HepG2 (cell line): ENCODE data around the gene NANOS1.

ENCODE experiments used
- CENPBD1 ChIP-seq: sonication (generic); formaldehyde crosslinking; IDR thresholded peaks from 2 replicates; pipeline ENCODE4 v1.8.0; 2022; ENCODE audit warnings: missing genetic modification reagents, low read depth, mild to moderate bottlenecking, borderline replicate concordance
- CREB1 ChIP-seq, 2 experiments: fragments of 450-650 bp in 1 of 2; IDR thresholded peaks; 2 replicates each; pipeline ENCODE4 v1.6.1; 2016 to 2017; ENCODE audit warnings: control low read depth in 1 of 2, mild to moderate bottlenecking in 1 of 2, missing compliant biosample characterization in 1 of 2, missing genetic modification characterization in 1 of 2
- CTCF ChIP-seq: sonication (generic); formaldehyde crosslinking; IDR thresholded peaks from 2 replicates; pipeline ENCODE4 v1.5.0; 2020; ENCODE audit warnings: mild to moderate bottlenecking, missing genetic modification reagents, moderate library complexity
- DBP ChIP-seq: sonication (generic); formaldehyde crosslinking; IDR thresholded peaks from 2 replicates; pipeline ENCODE4 v1.4.0; 2020; ENCODE audit warnings: missing genetic modification reagents; ENCODE audit errors: not compliant biosample characterization
- FOXA1 ChIP-seq, 2 experiments: fragments of 450-650 bp in 1 of 2; sonication (generic) in 1 of 2; formaldehyde crosslinking in 1 of 2; IDR thresholded peaks; 2 replicates each; pipeline versions ENCODE4 v1.4.0 to v1.6.1; 2016 to 2020; ENCODE audit warnings: missing genetic modification reagents in 1 of 2
- GABPA ChIP-seq, 2 experiments: IDR thresholded peaks; 2 replicates each; pipeline ENCODE4 v1.6.1; 2011 to 2016; ENCODE audit warnings: low read depth in 2 of 2, low read length in 1 of 2, missing biosample characterization in 1 of 2, missing genetic modification characterization in 1 of 2
- KMT2B ChIP-seq: IDR thresholded peaks from 2 replicates; pipeline ENCODE4 v1.6.1; 2016; ENCODE audit warnings: missing genetic modification reagents, missing compliant biosample characterization
- MXI1 ChIP-seq: IDR thresholded peaks from 3 replicates; pipeline ENCODE4 v1.6.1; 2012; ENCODE audit warnings: low read depth, low read length, inconsistent platforms, borderline replicate concordance
- RFX5 ChIP-seq: IDR thresholded peaks from 2 replicates; pipeline ENCODE4 v1.6.1; 2011; ENCODE audit warnings: low read depth, low read length, improper control_type of control experiment
- ZNF232 ChIP-seq: sonication (generic); formaldehyde crosslinking; IDR thresholded peaks from 2 replicates; pipeline ENCODE4 v1.4.0; 2020; ENCODE audit warnings: missing genetic modification reagents, borderline replicate concordance

DNA sequence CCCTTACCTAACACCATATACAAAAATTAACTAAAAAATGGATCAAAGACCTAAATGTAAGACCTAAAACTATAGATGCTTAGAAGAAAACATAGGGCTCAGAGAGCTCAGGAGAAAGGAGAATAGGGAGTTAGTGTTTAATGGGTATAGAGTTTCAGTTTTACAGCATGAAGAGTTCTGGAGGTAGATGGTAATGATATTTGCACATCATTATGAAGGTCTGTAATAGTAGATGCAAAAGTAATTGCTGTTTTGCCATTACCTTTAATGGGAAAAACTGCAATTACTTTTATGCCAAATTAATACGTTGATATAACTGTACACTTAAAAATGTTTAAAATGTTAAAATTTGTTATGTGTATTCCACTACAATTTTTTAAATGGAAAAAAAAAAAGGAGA, 39.2 kb upstream of the NANOS1 start:
- no peak for TF ChIP-seq CREB1 (IDR thresholded peaks at IDR 0.05)
- no peak for TF ChIP-seq CREB1 (CRISPR knock-in tag; IDR thresholded peaks at IDR 0.05)
- no peak for TF ChIP-seq ZNF232 (CRISPR knock-in tag)
- no peak for TF ChIP-seq MXI1
- TF ChIP-seq GABPA (IDR thresholded peaks at IDR 0.05; ENCODE audit: low read depth, low read length) = no peak
- no peak for TF ChIP-seq GABPA (CRISPR knock-in tag; IDR thresholded peaks at IDR 0.05; ENCODE audit: low read depth)
- TF ChIP-seq KMT2B (CRISPR knock-in tag) = no peak
- no peak for TF ChIP-seq DBP (CRISPR knock-in tag)
- TF ChIP-seq CTCF (CRISPR knock-in tag) = no peak
- no peak for TF ChIP-seq FOXA1 (IDR thresholded peaks at IDR 0.05)
- no peak for TF ChIP-seq FOXA1 (CRISPR knock-in tag; IDR thresholded peaks at IDR 0.05)
- TF ChIP-seq CENPBD1 = no peak
- TF ChIP-seq RFX5 = no peak
